ENCODE measurements around the gene SPATA9.

GRCh38 chr5:95633671-95634070, 49.1 kb downstream of the SPATA9 start:
- TF ChIP-seq, protein P1, sequence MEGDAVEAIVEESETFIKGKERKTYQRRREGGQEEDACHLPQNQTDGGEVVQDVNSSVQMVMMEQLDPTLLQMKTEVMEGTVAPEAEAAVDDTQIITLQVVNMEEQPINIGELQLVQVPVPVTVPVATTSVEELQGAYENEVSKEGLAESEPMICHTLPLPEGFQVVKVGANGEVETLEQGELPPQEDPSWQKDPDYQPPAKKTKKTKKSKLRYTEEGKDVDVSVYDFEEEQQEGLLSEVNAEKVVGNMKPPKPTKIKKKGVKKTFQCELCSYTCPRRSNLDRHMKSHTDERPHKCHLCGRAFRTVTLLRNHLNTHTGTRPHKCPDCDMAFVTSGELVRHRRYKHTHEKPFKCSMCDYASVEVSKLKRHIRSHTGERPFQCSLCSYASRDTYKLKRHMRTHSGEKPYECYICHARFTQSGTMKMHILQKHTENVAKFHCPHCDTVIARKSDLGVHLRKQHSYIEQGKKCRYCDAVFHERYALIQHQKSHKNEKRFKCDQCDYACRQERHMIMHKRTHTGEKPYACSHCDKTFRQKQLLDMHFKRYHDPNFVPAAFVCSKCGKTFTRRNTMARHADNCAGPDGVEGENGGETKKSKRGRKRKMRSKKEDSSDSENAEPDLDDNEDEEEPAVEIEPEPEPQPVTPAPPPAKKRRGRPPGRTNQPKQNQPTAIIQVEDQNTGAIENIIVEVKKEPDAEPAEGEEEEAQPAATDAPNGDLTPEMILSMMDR (IDR thresholded peaks at IDR 0.05): no peak
- no peak for TF ChIP-seq POLR2A (IDR thresholded peaks at IDR 0.05)

All from sigmoid colon (tissue), 3 donors.